Right ventricle myocardium superior (tissue), 1 donor: ENCODE measurements around the gene STPG2. TPM values are rescaled to one million over a fixed set of nuclear protein-coding genes. Genes with fewer than 3 reads are reported as not detected.

Source experiments
- ATAC-seq: fragments of 200-7000 bp; cut with Tn5 transposase; one replicate; pipeline ENCODE4 v1.9.1; 2020; ENCODE audit warnings: mild to moderate bottlenecking; ENCODE audit not compliant: poor library complexity
- DNase-seq: peaks from one replicate; pipeline ENCODE4 v3.0.0-alpha.2; 2020
- intact Hi-C: fragments of 100-400 bp; cut with DNase I; formaldehyde crosslinking; loops from one replicate; pipeline ENCODE4 v1.11.2; 2022
- total RNA-seq: library from RNA; stranded (reverse); fragmentation: NEBNext Ultra II Directional; extraction: Animal tissue kit (Norgen Biotek cat#: 25700); gene quantifications from one replicate; pipeline ENCODE4 v1.2.1, GENCODE V29; 2021
- donor health status: DM: no; HTN: yes; CAD: no; lungs with severe emphysema.

Gene STPG2
- total RNA-seq, 1 donor from 2014 or later, result 0.22 TPM

DNA sequence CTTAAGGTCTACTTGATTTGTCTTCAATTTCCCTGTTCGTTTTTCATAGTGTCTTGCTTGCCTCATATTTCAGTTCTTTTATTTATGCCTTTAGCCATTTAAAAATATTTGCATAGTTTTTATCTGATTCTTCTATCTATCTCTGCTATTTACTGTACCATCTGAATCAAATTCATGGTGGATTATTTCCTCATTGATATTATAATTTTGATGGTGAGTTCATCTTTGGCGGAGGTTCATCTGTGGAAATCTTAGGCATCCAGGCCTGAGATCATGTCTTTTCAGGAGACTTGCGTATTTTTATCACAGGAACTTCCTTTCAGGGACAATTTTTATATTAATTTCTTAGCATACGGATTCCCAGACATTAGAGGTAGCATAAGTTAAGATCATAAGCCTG lies 275.2 kb downstream of the STPG2 start:
- ATAC-seq (no peak), DNase-seq (no peak)
- intact Hi-C loops, result no loop called here

DNA sequence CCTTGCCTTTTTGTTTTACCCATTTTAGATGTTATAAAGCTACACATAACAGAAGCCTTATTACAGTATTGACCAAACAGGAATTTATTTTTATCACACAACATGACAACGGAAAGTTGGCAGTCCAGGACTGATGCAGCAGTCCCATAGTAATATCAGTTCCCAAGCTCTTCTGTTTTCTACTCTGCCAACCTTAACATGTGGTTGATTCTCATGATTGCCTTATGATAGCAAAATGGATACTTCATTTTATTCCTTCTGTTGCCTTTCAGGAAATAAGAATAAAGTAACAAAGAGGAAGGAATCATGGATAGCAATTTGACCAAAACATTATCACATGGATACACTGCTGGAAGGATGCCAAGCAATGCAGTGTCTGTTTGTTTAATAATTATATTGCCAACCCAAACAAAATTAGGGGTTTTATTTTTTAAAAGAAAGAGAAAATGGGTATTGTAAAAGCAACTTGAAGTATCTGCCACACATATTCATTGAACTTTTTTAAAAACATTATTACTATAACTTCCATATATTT lies 275.7 kb downstream of the STPG2 start:
- intact Hi-C loops, result no loop called here
- DNase-seq (no peak), ATAC-seq (no peak)

DNA sequence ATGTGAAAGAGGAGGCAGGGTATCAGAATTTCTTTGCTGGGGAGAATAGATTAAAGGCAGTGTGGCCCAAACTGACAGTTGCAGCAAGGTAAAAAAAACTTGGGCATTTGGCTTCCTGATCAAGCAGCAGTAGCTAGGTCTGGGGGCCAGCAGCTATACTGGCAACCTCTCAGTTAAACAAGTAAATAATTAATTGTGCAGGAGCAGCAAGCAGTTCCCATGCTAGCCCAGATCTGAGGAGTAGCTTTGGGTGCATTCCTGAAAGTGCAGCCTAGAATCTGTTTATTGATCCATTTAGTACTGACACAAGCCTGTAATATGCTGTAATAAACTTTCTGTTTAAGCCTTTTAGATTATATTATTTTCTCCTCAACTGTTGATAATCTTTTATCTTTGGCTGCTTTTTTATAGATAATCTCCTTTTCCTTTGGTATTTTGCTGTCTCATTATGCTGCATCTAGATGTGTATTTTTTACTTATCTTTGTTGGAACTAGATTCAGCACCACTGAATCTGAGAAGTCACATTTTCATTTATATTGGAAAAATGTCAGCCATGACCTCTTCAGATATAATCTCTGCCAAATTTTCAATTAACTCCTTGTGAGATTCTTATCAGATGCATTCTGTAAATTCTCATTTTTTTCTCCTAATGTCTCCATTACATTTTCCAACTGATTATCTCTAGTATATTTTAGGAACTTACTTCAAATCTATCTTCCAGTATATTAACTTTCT lies 276.3 kb downstream of the STPG2 start:
- DNase-seq (no peak), ATAC-seq (no peak)
- intact Hi-C loops, result no loop called here

DNA sequence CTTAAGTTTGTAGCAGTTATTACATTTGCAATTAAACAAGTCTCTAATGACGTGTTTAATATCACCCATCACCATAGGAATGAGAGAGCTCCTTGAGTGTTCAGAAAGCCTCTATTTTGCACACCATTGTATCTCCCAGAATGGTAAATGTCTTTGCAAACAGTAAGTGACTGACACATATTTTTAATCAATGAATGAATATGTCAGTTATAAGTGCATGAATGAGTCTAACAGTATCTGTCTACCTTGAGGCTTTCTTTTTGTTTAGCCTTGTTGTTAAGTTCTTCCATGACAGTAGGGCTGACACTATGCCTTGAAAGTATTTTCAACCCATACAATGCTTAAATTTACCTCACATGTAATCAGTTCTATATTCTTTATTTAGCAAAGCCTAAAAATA lies 292.2 kb downstream of the STPG2 start:
- no peak for ATAC-seq
- intact Hi-C loops, result no loop called here
- no peak for DNase-seq

DNA sequence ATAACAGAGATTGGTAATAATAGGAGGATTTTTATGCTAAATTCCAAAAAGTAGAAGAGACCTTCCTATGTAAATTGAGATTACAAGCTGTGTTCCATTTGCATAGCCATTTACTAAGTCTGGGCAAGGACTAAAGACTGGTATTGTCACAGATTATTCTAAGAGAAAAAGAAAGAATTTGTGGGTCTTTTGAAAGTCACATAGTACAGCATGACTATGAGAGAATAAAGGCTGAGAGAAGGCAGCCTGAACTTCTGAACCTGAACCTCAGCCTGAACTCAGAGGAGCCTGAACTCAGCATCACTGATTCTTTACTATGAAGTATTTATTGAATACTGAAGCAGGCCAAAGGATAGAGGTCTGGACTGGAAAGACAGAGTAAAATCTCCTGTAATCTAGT lies 297.5 kb downstream of the STPG2 start:
- no peak for DNase-seq
- intact Hi-C loops, result no loop called here
- no peak for ATAC-seq

DNA sequence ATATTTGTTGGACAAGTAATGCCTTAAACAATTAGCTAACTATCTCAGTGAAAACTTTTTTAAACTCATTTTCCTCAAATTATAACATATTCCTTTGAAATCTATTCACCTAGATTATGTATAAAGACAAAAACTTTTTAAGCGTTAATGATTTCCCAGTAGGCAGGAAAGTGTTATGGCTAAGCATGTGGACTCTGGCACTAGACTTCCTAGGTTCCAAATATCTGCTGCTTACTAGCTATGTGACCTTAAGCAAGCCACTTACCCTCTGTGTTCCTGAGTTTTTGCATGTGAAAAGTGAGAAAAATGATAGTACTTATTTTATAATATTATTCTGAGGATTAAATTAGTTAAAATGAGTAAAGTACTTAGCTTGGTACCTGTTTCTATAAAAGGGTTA lies 301.8 kb downstream of the STPG2 start:
- ATAC-seq (no peak), DNase-seq (no peak)
- intact Hi-C loops, result no loop called here

DNA sequence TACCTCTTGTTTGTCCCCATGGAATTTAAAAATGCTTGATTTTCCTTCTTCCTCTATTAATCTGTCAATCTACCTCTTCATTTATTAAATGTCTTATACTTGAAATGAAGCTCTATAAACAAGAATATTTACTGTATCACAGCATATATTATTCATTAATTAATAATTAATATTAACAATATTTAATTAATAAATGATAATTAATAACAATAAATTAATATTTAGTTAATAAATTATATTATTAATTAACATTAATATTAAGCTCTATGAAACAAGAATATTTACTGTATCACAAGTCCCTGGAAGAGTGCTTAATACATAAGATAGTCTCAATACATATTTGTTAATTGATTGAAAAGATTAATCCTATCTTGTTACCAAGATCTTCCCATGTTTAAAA lies 306.6 kb downstream of the STPG2 start:
- no peak for DNase-seq
- no peak for ATAC-seq
- intact Hi-C loops, result no loop called here

DNA sequence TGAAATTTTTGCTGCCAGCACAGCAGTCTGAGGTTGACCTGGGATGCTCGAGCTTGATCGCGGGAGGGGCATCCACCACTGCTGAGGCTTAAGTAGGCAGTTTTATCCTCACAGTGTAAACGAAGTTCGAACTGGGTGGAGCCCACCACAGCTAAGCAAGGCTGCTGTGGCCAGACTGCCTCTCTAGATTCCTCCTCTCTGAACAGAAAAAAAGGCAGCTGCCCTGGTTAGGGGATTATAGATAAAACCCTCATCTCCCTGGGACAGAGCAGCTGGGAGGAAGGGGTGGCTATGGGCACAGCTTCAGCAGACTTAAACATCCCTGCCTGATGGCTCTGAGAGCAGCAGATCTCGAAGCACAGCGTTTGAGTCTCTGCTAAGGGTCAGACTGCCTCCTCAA lies 314.6 kb downstream of the STPG2 start:
- ATAC-seq, result no peak
- no peak for DNase-seq
- intact Hi-C loops, result no loop called here

DNA sequence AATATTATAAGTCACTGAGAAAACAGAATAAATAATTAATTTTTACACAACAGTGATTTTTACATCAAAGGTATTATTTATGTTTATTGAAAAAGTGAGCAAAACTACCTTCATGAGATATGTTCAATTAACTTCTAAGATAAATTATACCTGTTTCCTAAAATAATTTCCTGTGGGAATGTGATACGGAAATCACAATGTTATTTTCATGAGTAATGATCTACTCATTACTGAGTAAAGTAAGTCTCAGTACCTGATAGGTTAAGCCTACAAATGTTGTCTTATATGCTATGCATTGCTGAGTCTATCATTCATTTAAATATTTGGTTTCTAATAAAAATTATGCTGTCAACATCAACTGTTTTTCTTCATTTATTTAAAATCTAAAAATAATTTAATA lies 324.0 kb downstream of the STPG2 start:
- DNase-seq (no peak), ATAC-seq (no peak)
- intact Hi-C loops, result no loop called here

DNA sequence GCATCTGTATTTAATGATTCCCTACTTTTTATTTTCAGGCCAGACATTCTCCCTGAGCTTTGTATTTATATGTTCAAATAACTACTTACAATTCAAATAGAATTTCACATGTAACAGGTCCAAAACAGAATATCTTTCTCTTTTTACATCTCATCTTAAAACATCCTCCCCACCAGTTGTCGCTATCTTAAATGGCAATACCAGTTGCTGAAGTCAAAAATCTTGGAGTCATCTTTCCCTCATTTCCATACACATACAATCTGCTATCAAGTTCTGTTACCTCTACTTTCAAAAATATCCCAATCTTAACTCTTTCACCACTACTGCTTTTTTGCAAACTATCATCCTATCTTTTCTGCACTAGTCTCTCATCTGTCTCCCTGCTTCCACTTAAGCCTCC lies 330.5 kb downstream of the STPG2 start:
- no peak for DNase-seq
- no peak for ATAC-seq
- intact Hi-C loops, result no loop called here

DNA sequence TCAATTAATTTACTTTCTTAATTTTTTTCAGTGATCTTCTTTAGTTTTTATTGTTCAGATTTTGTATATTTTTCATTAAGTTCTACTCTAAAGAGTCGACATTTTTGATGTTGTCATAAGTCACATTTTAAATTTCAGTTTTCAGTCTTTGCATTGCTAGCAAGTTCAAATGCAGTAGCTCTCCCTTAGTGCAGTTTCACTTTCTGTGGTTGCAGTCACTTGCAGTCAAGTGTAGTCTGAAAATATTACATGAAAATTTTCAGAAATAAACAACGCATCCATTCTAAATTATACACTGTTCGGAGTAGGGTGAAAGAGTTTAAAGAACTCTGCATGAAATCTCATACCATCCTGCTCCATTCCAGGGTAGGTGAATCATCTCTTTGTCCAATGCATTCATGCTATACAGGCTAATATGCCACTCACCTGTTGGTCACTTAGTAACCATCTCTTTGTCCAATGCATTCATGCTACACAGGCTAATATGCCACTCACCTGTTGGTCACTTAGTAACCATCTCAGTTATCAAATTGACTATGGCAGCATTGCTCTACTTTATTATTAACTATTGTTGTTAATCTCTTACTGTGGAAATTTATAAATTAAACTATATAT lies 356.9 kb downstream of the STPG2 start:
- intact Hi-C loops, result no loop called here
- ATAC-seq, result no peak
- DNase-seq, result no peak

DNA sequence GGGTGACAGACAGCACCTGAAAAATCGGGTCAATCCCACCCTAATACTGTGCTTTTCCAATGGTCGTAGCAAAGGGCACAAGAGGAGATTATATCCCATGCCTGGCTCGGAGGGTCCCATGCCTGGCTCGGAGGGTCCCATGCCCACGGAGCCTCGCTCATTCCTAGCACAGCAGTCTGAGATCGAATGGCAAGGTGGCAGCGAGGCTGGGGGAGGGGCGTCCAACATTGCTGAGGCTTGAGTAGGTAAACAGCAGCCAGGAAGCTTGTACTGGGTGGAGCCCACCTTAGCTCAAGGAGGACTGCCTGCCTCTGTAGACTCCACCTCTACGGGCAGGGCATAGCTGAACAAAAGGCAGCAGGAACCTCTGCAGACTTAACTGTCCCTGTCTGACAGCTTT lies 365.1 kb downstream of the STPG2 start:
- intact Hi-C loops, result no loop called here
- ATAC-seq (no peak), DNase-seq (no peak)

DNA sequence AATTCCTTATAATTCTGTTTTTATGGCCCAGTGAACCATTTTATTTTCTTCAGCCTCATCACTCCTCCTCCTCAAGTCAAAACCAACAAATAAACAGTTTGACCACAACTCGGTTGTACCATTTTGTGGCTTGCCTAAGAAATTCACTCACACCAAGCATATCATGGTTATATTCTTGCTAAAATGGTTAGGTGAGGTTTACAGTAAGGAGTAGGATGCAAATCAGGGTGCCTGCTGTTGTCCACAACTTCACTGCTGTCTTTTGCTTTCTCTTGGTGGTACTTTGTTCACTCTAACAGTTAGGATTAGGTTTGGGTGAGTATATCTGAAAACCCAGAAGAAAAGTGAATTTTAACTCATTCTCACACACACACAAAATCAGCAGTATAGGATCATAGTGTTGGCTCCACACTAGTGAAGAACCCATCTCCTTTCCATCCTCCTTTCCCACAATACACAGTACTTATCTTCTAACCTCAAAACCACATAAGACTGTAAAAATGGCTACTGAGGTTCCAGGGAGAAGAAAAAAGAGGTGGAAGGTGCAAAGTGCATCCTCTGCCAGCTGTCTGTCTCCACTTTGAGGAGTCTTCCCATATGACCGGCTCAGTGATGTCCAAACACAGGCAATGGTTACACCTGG lies 368.8 kb downstream of the STPG2 start:
- intact Hi-C loops, result no loop called here
- ATAC-seq, result no peak
- DNase-seq, result no peak

DNA sequence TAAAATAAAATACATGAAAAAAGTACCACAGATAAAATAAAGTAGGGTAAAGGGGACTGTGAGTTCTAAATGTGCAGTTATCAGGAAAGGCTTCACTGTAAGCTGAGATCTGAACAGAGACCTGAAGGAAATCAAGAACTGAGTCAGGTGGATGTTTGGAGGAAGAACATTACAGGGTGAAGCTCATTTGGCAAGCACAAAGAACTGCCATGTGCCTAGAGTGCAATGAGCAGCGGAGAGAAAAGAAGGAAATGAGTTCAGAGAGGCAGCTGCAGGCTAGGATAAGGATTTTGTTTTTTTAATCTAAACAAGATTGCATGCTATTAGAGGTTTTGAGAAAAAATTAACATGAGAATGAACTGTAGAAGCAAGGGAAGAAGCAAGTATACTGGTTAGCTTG lies 373.1 kb downstream of the STPG2 start:
- ATAC-seq, result no peak
- DNase-seq, result no peak
- intact Hi-C loops, result no loop called here

DNA sequence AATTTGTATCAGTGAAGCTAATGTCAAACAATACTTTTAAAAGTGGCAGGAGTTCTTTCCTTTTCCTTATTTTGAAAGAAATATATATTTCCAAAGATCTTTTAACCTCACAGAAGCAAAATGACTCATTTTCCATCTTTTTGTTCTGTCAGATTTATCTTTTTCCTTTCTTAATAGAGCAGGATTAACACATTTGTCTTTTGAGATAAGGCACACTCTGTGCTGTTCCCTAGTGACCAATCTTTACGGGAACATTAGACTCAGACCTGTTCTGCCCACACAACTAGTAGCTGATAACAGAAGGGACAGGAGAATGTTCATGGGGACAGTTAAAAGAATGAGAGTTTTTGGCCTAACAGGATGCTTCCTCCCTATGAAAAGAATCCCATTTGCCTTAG lies 381.2 kb downstream of the STPG2 start:
- no peak for ATAC-seq
- intact Hi-C loops, result no loop called here
- DNase-seq, result no peak

DNA sequence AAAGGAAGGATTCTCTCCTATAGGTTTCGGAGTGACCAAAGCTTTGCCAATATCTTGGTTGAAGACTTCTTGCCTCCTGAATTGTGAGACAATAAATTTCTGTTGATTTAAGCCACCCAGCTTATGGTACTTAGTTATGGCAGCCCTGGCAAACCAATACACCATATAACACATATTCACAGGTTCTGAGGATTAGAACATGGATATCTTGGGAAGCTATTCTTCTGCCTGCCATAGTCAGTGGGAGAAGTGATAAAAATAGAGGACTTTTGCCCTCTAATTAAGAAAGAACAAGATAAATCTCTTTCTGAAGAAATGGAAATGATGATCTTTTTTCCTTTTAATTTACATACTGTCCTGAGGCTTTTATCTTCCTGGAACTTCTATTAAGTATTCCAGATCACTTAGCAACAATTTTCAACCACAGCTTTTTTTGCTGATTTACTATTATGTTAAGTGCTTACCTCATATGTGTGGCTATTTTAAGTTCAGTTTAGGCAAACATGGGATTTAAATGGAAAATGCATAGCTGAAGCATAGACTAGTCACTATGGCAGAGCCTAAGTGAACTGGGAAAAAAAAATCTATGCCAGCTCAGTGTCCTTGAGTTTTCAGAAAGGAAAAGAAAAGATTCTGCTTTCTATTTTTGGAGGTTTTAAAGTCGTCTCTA lies 381.7 kb downstream of the STPG2 start:
- intact Hi-C loops, result no loop called here
- DNase-seq (no peak), ATAC-seq (no peak)

DNA sequence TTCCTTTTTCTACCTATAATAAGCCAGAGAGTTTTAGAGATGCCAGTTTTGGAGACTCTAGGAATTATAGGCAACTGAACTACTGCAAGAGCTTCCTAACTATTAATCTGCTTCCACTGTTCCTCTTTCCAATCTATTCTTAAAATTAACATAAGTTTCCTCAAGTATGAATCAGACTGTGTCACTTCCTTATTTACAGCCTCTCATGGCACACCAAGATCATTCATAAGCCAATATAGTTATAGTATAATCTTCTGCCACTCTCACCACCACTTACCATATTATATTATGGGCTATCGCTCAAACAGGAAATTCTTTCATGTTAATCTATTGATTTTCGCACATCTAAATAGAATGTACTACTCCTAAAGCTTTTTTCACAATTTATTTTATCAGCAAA lies 383.5 kb downstream of the STPG2 start:
- ATAC-seq, result no peak
- intact Hi-C loops, result no loop called here
- no peak for DNase-seq

DNA sequence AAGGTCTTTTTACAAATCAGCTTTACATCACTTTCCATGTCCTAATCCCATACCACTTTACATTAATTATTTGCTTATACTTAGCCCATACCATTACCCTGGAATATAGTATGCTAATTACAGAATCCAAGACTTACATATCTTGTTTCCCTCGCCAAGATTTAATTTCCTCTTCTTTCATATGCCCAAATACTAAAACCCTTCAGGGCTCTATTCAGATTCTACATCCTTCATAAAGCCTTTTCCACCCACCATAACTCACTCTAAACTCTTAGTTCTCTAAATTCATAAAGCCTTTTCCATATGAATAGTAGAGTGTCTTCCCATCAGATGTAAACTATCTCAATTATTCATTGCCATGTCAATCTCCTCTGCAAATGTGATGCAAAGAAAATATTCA lies 390.7 kb downstream of the STPG2 start:
- intact Hi-C loops, result no loop called here
- DNase-seq (no peak), ATAC-seq (no peak)

DNA sequence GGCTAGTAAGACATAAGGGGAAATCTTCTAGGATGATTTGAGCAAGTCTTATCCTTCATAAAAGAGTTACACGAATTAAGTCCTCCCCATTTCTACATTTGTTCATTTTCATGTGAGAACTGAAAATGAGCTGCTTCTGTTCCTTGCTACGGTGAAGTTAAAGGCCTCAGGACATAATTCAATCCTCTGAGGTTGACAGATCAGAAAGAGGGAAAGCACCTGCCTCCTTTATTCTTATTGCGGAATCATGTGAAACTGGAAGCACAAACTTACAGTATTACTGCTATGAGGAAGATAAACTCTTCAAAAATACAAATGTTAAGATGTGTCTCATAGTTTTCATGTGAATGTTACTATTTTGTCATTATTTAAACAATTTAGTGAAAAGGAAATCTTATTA lies 395.3 kb downstream of the STPG2 start:
- ATAC-seq, result no peak
- intact Hi-C loops, result no loop called here
- DNase-seq, result no peak
